Neural progenitor cell (in vitro differentiated cells): ENCODE measurements around the gene CTSC. TPM values are rescaled to one million over a fixed set of nuclear protein-coding genes. Genes with fewer than 3 reads are reported as not detected.

Experiments used
- DNase-seq: peaks from one replicate; pipeline ENCODE4 v3.0.0-alpha.2; 2016; ENCODE audit warnings: low spot score
- H2AFZ ChIP-seq: fragments of 200-600 bp; sonication (generic); replicated peaks from 2 replicates; pipeline ENCODE4 v1.6.1; 2016; ENCODE audit warnings: antibody characterized with exemption
- H3F3A ChIP-seq: fragments of 200-600 bp; sonication (generic); 2 replicates; pipeline ENCODE4 v1.6.1; 2016; ENCODE audit warnings: antibody characterized with exemption, low read depth
- H3K27ac ChIP-seq: fragments of 200-600 bp; sonication (generic); 2 replicates; pipeline ENCODE4 v1.5.1; 2016; ENCODE audit warnings: mild to moderate bottlenecking
- H3K27me3 ChIP-seq: fragments of 200-600 bp; sonication (generic); 2 replicates; pipeline ENCODE4 v1.6.1; 2016; ENCODE audit warnings: mild to moderate bottlenecking, moderate library complexity
- H3K36me3 ChIP-seq: fragments of 200-600 bp; sonication (generic); 2 replicates; pipeline ENCODE4 v1.5.1; 2016
- H3K4me1 ChIP-seq: fragments of 200-600 bp; sonication (generic); 2 replicates; pipeline ENCODE4 v1.6.1; 2016; ENCODE audit warnings: mixed run types
- H3K4me2 ChIP-seq: fragments of 200-600 bp; sonication (generic); 2 replicates; pipeline ENCODE4 v1.6.1; 2016
- H3K4me3 ChIP-seq: fragments of 200-600 bp; sonication (generic); 2 replicates; pipeline ENCODE4 v1.5.1; 2016
- H3K79me2 ChIP-seq: fragments of 200-600 bp; sonication (generic); 2 replicates; pipeline ENCODE4 v1.6.1; 2016; ENCODE audit warnings: low read depth
- H3K9ac ChIP-seq: fragments of 200-600 bp; sonication (generic); 2 replicates; pipeline ENCODE4 v1.6.1; 2016
- H3K9me3 ChIP-seq: fragments of 200-600 bp; sonication (generic); 2 replicates; pipeline ENCODE4 v1.5.1; 2016; ENCODE audit warnings: low read depth
- H4K20me1 ChIP-seq: fragments of 200-600 bp; sonication (generic); 2 replicates; pipeline ENCODE4 v1.6.1; 2016; ENCODE audit warnings: low read depth
- H3K27ac Mint-ChIP-seq: 3 replicates; pipeline ENCODE4 v1.8.0; 2021; ENCODE audit warnings: mixed read lengths
- H3K27me3 Mint-ChIP-seq: 2 replicates; pipeline ENCODE4 v1.8.0; 2022; ENCODE audit warnings: low read depth, mild to moderate bottlenecking, inconsistent platforms, moderate library complexity, mixed read lengths; ENCODE audit not compliant: insufficient read depth
- H3K36me3 Mint-ChIP-seq: 3 replicates; pipeline ENCODE4 v1.8.0; 2021; ENCODE audit warnings: mixed read lengths
- H3K4me1 Mint-ChIP-seq: 3 replicates; pipeline ENCODE4 v1.8.0; 2021; ENCODE audit warnings: mixed read lengths
- H3K4me3 Mint-ChIP-seq: 3 replicates; pipeline ENCODE4 v1.8.0; 2021; ENCODE audit warnings: mild to moderate bottlenecking, moderate library complexity, mixed read lengths
- H3K9me3 Mint-ChIP-seq: 3 replicates; pipeline ENCODE4 v1.8.0; 2020; ENCODE audit warnings: mixed read lengths
- CTCF ChIP-seq: fragments of 200-600 bp; sonication (generic); IDR thresholded peaks from 2 replicates; pipeline ENCODE4 v1.5.1; 2017; ENCODE audit warnings: antibody characterized with exemption, mild to moderate bottlenecking
- EZH2 ChIP-seq: fragments of 200-600 bp; sonication (generic); IDR thresholded peaks from 2 replicates; pipeline ENCODE4 v1.6.1; 2017; ENCODE audit warnings: antibody characterized with exemption, mild to moderate bottlenecking, moderate library complexity
- EZH2phosphoT487 ChIP-seq: fragments of 200-600 bp; sonication (generic); IDR thresholded peaks from 2 replicates; pipeline ENCODE4 v1.6.1; 2017; ENCODE audit warnings: antibody characterized with exemption
- total RNA-seq: library from RNA; depleted of rRNA; stranded (reverse); fragments of >200 nt; gene quantifications from 2 replicates; pipeline ENCODE4 v1.2.3, GENCODE V29; 2015; ENCODE audit warnings: low replicate concordance

The CTSC gene
- total RNA-seq, 1 donor from 2014 or later, result 96.4 TPM

GRCh38 chr11:88307749-88308425 lies 29.6 kb downstream of the CTSC start:
- Mint-ChIP-seq H3K27me3 (no peaks in the 10 kb centered on the region), H3K4me3 (no peak overlapping the region), H3K27ac (no peak overlapping the region), H3K9me3 (peaks cover 2% of the 10 kb centered on the region), H3K36me3 (peaks cover 35% of the 10 kb centered on the region), H3K4me1 (peaks cover 24% of the 10 kb centered on the region)
- no peaks in the 10 kb centered on the region for H3K36me3 ChIP-seq
- H3F3A ChIP-seq, result peaks cover 27% of the 10 kb centered on the region
- H3K9me3 ChIP-seq, result no peaks in the 10 kb centered on the region
- H3K4me1 ChIP-seq, result peaks cover 23% of the 10 kb centered on the region
- no peaks in the 10 kb centered on the region for H3K27me3 ChIP-seq
- H3K4me3 ChIP-seq, result no peak overlapping the region
- TF ChIP-seq CTCF, result no peak
- no peak for TF ChIP-seq EZH2
- no peak for TF ChIP-seq EZH2phosphoT487
- H3K79me2 ChIP-seq, result peaks cover 21% of the 10 kb centered on the region
- H2AFZ ChIP-seq, result peak overlapping the region; percentile 1
- H4K20me1 ChIP-seq, result peaks cover 2% of the 10 kb centered on the region
- peak overlapping the region; percentile 45 for H3K27ac ChIP-seq
- H3K4me2 ChIP-seq, result peak overlapping the region; percentile 40
- no peak overlapping the region for H3K9ac ChIP-seq
- DNase-seq, result peak; percentile 30

GRCh38 chr11:88306785-88307184 lies 30.8 kb downstream of the CTSC start:
- H3K79me2 ChIP-seq, result peaks cover 23% of the 10 kb centered on the region
- H4K20me1 ChIP-seq, result peaks cover 2% of the 10 kb centered on the region
- Mint-ChIP-seq H3K9me3 (peaks cover 2% of the 10 kb centered on the region), H3K27ac (no peak overlapping the region), H3K4me3 (no peak overlapping the region), H3K36me3 (peaks cover 38% of the 10 kb centered on the region), H3K27me3 (no peaks in the 10 kb centered on the region), H3K4me1 (peaks cover 19% of the 10 kb centered on the region)
- H3F3A ChIP-seq, result peaks cover 27% of the 10 kb centered on the region
- H3K27ac ChIP-seq, result no peak overlapping the region
- H3K9ac ChIP-seq, result no peak overlapping the region
- no peaks in the 10 kb centered on the region for H3K27me3 ChIP-seq
- H3K4me1 ChIP-seq, result peaks cover 17% of the 10 kb centered on the region
- no peak for DNase-seq
- TF ChIP-seq EZH2phosphoT487 (no peak), CTCF (no peak), EZH2 (no peak)
- no peak overlapping the region for H3K4me3 ChIP-seq
- H3K4me2 ChIP-seq, result no peak overlapping the region
- no peak overlapping the region for H2AFZ ChIP-seq
- no peaks in the 10 kb centered on the region for H3K36me3 ChIP-seq
- no peaks in the 10 kb centered on the region for H3K9me3 ChIP-seq

- peaks cover 42% of the 10 kb centered on the region for H3K36me3 Mint-ChIP-seq
- H3K27me3 ChIP-seq, result no peaks in the 10 kb centered on the region
These were observed 32.1 kb downstream of the CTSC start for GRCh38 chr11:88305430-88305829.

More at GRCh38 chr11:88305430-88305829, 32.1 kb downstream of the CTSC start:
- Mint-ChIP-seq H3K27me3 (no peaks in the 10 kb centered on the region), H3K9me3 (peaks cover 2% of the 10 kb centered on the region), H3K4me3 (no peak overlapping the region), H3K27ac (no peak overlapping the region), H3K4me1 (peaks cover 21% of the 10 kb centered on the region)
- no peaks in the 10 kb centered on the region for H3K9me3 ChIP-seq
- no peak overlapping the region for H2AFZ ChIP-seq
- TF ChIP-seq EZH2 (no peak), CTCF (no peak), EZH2phosphoT487 (no peak)
- no peak overlapping the region for H3K4me2 ChIP-seq
- H3K27ac ChIP-seq, result no peak overlapping the region
- H3K36me3 ChIP-seq, result no peaks in the 10 kb centered on the region
- H3K4me3 ChIP-seq, result no peak overlapping the region
- peaks cover 23% of the 10 kb centered on the region for H3F3A ChIP-seq
- H3K4me1 ChIP-seq, result peaks cover 28% of the 10 kb centered on the region
- no peaks in the 10 kb centered on the region for H4K20me1 ChIP-seq
- H3K79me2 ChIP-seq, result peaks cover 26% of the 10 kb centered on the region
- no peak for DNase-seq
- H3K9ac ChIP-seq, result no peak overlapping the region
